Tibial nerve (tissue), 3 donors: ENCODE results near the gene BARD1.

Experiments used
- CTCF ChIP-seq, 5 experiments: fragments of 200-600 bp in 3 of 5; fragments of 450-650 bp in 2 of 5; sonication (generic) in 3 of 5; IDR thresholded peaks; one replicate each; pipeline ENCODE4 v1.5.1; 2016 to 2019; ENCODE audit warnings: antibody characterized with exemption in 5 of 5, mild to moderate bottlenecking in 3 of 5, moderate library complexity in 2 of 5
- POLR2A ChIP-seq, 2 donors: fragments of 450-650 bp; IDR thresholded peaks; one replicate each; pipeline ENCODE4 v1.6.1; 2017; ENCODE audit warnings: antibody characterized with exemption in 2 of 2, mild to moderate bottlenecking in 2 of 2, moderate library complexity in 2 of 2

- no peak for TF ChIP-seq POLR2A (IDR thresholded peaks at IDR 0.05)
- TF ChIP-seq CTCF (IDR thresholded peaks at IDR 0.05): no peak
These were observed 46.7 kb upstream of the BARD1 start for GRCh38 chr2:214856137-214856536.
